Measurements from ENCODE around the gene EPAS1. TPM values are rescaled to one million over a fixed set of nuclear protein-coding genes. Genes with fewer than 3 reads are reported as not detected.

Gene EPAS1
- total and polyA plus RNA-seq, 3 donors from 2014 or later: 93.9 to 158 (median 142) TPM

GRCh38 chr2:46413631-46414030 lies 116.4 kb downstream of the EPAS1 start:
- Histone ChIP-seq H3K27ac (no peak overlapping the region), H3K36me3 (ENCODE audit: low read depth, missing control alignments) (no peaks in the 10 kb centered on the region), H3K27me3 (no peaks in the 10 kb centered on the region), H3K4me3 (no peak overlapping the region), H3K4me1 (no peaks in the 10 kb centered on the region), H3K9me3 (no peaks in the 10 kb centered on the region)
- DNase-seq: no peak
- TF ChIP-seq CTCF (IDR thresholded peaks at IDR 0.05) (no peak), POLR2A (IDR thresholded peaks at IDR 0.05) (no peak)
- intact Hi-C loops (cut with DNase I; ENCODE audit: low total_unique reads): no loop called here

GRCh38 chr2:46414701-46415100 lies 117.5 kb downstream of the EPAS1 start:
- 65 to 87% methylated on average over 1 of the region's 1 CpG for WGBS, 2 donors

GRCh38 chr2:46416280-46416679 lies 119.1 kb downstream of the EPAS1 start:
- intact Hi-C loops (cut with DNase I; ENCODE audit: low total_unique reads): no loop called here
- Histone ChIP-seq H3K9me3 (no peaks in the 10 kb centered on the region), H3K27ac (no peak overlapping the region), H3K4me1 (no peaks in the 10 kb centered on the region), H3K27me3 (no peaks in the 10 kb centered on the region), H3K4me3 (no peak overlapping the region), H3K36me3 (ENCODE audit: low read depth, missing control alignments) (no peaks in the 10 kb centered on the region)
- TF ChIP-seq CTCF (IDR thresholded peaks at IDR 0.05) (no peak), POLR2A (IDR thresholded peaks at IDR 0.05) (no peak)
- DNase-seq: no peak

More at GRCh38 chr2:46414701-46415100, 117.5 kb downstream of the EPAS1 start:
- no peak for TF ChIP-seq POLR2A (IDR thresholded peaks at IDR 0.05)
- no peak for TF ChIP-seq CTCF (IDR thresholded peaks at IDR 0.05)
- intact Hi-C loops (cut with DNase I; ENCODE audit: low total_unique reads): no loop called here
- H3K27ac ChIP-seq: no peak overlapping the region
- no peaks in the 10 kb centered on the region for H3K9me3 ChIP-seq
- H3K27me3 ChIP-seq: no peaks in the 10 kb centered on the region
- H3K36me3 ChIP-seq (ENCODE audit: low read depth, missing control alignments): no peaks in the 10 kb centered on the region
- no peaks in the 10 kb centered on the region for H3K4me1 ChIP-seq
- H3K4me3 ChIP-seq: no peak overlapping the region
- no peak for DNase-seq

GRCh38 chr2:46416739-46417403 lies 119.7 kb downstream of the EPAS1 start:
- Histone ChIP-seq H3K4me1 (no peaks in the 10 kb centered on the region), H3K27ac (no peak overlapping the region), H3K9me3 (no peaks in the 10 kb centered on the region), H3K36me3 (ENCODE audit: low read depth, missing control alignments) (no peaks in the 10 kb centered on the region), H3K4me3 (no peak overlapping the region), H3K27me3 (no peaks in the 10 kb centered on the region)
- 90 to 93% methylated on average over 4 of the region's 4 CpGs for WGBS, 2 donors
- intact Hi-C loops (cut with DNase I; ENCODE audit: low total_unique reads): no loop called here
- no peak for TF ChIP-seq CTCF (IDR thresholded peaks at IDR 0.05)
- no peak for TF ChIP-seq POLR2A (IDR thresholded peaks at IDR 0.05)
- DNase-seq: no peak

GRCh38 chr2:46420945-46421344 lies 123.7 kb downstream of the EPAS1 start:
- TF ChIP-seq CTCF (IDR thresholded peaks at IDR 0.05) (no peak), POLR2A (IDR thresholded peaks at IDR 0.05) (no peak)
- H3K4me1 ChIP-seq: no peaks in the 10 kb centered on the region
- no peak for DNase-seq
- no peaks in the 10 kb centered on the region for H3K9me3 ChIP-seq
- no peak overlapping the region for H3K27ac ChIP-seq
- no peak overlapping the region for H3K4me3 ChIP-seq
- 94 to 96% methylated on average over 2 of the region's 2 CpGs for WGBS, 2 donors
- intact Hi-C loops (cut with DNase I; ENCODE audit: low total_unique reads): no loop called here
- H3K36me3 ChIP-seq (ENCODE audit: low read depth, missing control alignments): no peaks in the 10 kb centered on the region
- H3K27me3 ChIP-seq: no peaks in the 10 kb centered on the region

Measured in testis (tissue), 3 donors.